ENCODE results near the gene HSP90AA1. TPM values are rescaled to one million over a fixed set of nuclear protein-coding genes. Genes with fewer than 3 reads are reported as not detected.
A peak's percentile ranks its signal among the peaks of the same experiment; 100 is the strongest.

HSP90AA1 gene
- total and polyA plus RNA-seq, 2 experiments from 2014 or later, result 1,401 to 2,107 TPM

GRCh38 chr14:102058961-102059360 is 27.9 kb downstream of the HSP90AA1 start (continued):
- TF ChIP-seq ZNF462 (CRISPR knock-in tag; IDR thresholded peaks at IDR 0.05) (no peak), ZNF114 (CRISPR knock-in tag; IDR thresholded peaks at IDR 0.05) (no peak), JUNB (IDR thresholded peaks at IDR 0.05; ENCODE audit: unreplicated experiment) (no peak), ZNF331 (CRISPR knock-in tag; IDR thresholded peaks at IDR 0.05; ENCODE audit: low read depth) (no peak)

DNA sequence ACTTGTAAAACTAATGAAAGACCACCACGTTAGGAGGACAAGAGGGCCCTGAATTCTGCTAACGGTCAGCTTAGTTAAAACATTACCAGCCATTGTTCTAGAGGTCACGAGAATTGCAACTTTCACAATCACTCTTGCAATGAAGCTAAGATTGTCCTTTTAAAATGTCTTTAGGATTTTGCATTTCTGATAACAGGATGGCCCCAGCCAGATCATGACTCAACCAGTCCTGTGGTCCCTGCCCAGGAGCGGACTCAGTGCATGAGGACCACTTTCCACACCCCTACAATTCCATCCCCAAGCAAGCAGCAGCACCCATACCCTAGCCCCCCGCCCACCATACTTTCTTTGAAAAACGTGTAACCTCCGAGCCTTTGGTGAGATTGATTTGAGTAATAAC is 28.7 kb downstream of the HSP90AA1 start:
- no peak for ATAC-seq
- H3K79me2 ChIP-seq (replicated peaks; ENCODE audit: insufficient read depth), result no peaks in the 10 kb centered on the region
- H4K20me1 ChIP-seq (replicated peaks; ENCODE audit: insufficient read depth), result no peaks in the 10 kb centered on the region; the same call in 1 of the 2 replicates
- H3K27me3 Mint-ChIP-seq (ENCODE audit: insufficient read depth, low read depth, poor library complexity), result peaks cover 21% of the 10 kb centered on the region
- H3F3A ChIP-seq (replicated peaks; ENCODE audit: low read depth), result peaks cover 21% of the 10 kb centered on the region; the same call in 1 of the 2 replicates
- no peaks in the 10 kb centered on the region for H3K9me2 ChIP-seq (ENCODE audit: insufficient read depth)
- peaks cover 32% of the 10 kb centered on the region for H3K4me1 Mint-ChIP-seq
- no peaks in the 10 kb centered on the region for H3K9me3 Mint-ChIP-seq
- H3K4me1 ChIP-seq (ENCODE audit: insufficient read depth), result 0 out of 2 replicates have a peak, but pooled peaks cover 2% of the 10 kb centered on the region
- H3K36me3 ChIP-seq (ENCODE audit: insufficient read depth), result no peaks in the 10 kb centered on the region
- H3K36me3 Mint-ChIP-seq (ENCODE audit: low read depth), result peaks cover 12% of the 10 kb centered on the region
- H3K27me3 ChIP-seq (ENCODE audit: insufficient read depth), result no peaks in the 10 kb centered on the region
- no peak overlapping the region for H3K4me3 ChIP-seq
- H3K27ac ChIP-seq (ENCODE audit: low read depth), result 0 out of 2 replicates have a peak overlapping the region, but pooled peaks have one; percentile 52
- TF ChIP-seq NANOG (IDR thresholded peaks at IDR 0.05; ENCODE audit: borderline replicate concordance), result no peak
- no peak for TF ChIP-seq POLR2AphosphoS5 (IDR thresholded peaks at IDR 0.05; ENCODE audit: low read depth)
- TF ChIP-seq EZH2phosphoT487 (IDR thresholded peaks at IDR 0.05; ENCODE audit: unreplicated experiment), result no peak
- TF ChIP-seq, protein P1, sequence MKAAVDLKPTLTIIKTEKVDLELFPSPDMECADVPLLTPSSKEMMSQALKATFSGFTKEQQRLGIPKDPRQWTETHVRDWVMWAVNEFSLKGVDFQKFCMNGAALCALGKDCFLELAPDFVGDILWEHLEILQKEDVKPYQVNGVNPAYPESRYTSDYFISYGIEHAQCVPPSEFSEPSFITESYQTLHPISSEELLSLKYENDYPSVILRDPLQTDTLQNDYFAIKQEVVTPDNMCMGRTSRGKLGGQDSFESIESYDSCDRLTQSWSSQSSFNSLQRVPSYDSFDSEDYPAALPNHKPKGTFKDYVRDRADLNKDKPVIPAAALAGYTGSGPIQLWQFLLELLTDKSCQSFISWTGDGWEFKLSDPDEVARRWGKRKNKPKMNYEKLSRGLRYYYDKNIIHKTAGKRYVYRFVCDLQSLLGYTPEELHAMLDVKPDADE (IDR thresholded peaks at IDR 0.05), result no peak
- TF ChIP-seq ZNF114 (CRISPR knock-in tag; IDR thresholded peaks at IDR 0.05), result no peak
- TF ChIP-seq REST (IDR thresholded peaks at IDR 0.05; ENCODE audit: unreplicated experiment), result no peak
- no peak for TF ChIP-seq EZH2 (IDR thresholded peaks at IDR 0.05; ENCODE audit: low read depth, unreplicated experiment)
- no peak overlapping the region for H3K4me3 Mint-ChIP-seq
- no peak overlapping the region for H3K4me2 ChIP-seq
- no peak overlapping the region for H3K27ac Mint-ChIP-seq
- DNase-seq (ENCODE audit: low spot score), result no peak
- H2AFZ ChIP-seq, result peak overlapping the region; percentile 19

Measured in GM23338 (cell line).